Stomach (tissue), 4 donors: Measurements from ENCODE around the gene DOCK6.

Experiments used
- CTCF ChIP-seq, 7 experiments: fragments of 450-650 bp in 4 of 7; fragments of 200-600 bp in 3 of 7; sonication (generic) in 3 of 7; IDR thresholded peaks; one replicate each; pipeline ENCODE4 v1.5.1; 2016 to 2019; ENCODE audit warnings: antibody characterized with exemption in 7 of 7, control low read depth in 2 of 7, mild to moderate bottlenecking in 1 of 7
- POLR2A ChIP-seq, 4 donors: fragments of 450-650 bp; IDR thresholded peaks; one replicate each; pipeline ENCODE4 v1.6.1; 2016; ENCODE audit warnings: antibody characterized with exemption in 4 of 4, control low read depth in 2 of 4, mild to moderate bottlenecking in 1 of 4, moderate library complexity in 1 of 4
- POLR2AphosphoS5 ChIP-seq, 3 donors: sonication (generic); formaldehyde crosslinking; IDR thresholded peaks; one replicate each; pipeline ENCODE4 v1.6.1; 2016; ENCODE audit warnings: antibody characterized with exemption in 3 of 3

GRCh38 chr19:11247934-11248333, 14.4 kb downstream of the DOCK6 start:
- TF ChIP-seq POLR2AphosphoS5 (IDR thresholded peaks at IDR 0.05), result no peak
- TF ChIP-seq CTCF (IDR thresholded peaks at IDR 0.05), result no peak
- no peak for TF ChIP-seq POLR2A (IDR thresholded peaks at IDR 0.05)
